Astrocyte of the spinal cord (primary cell): ENCODE measurements around the gene OR2J2.
"Not testable (repeated sequence)": the region's sequence is repeated elsewhere in the genome, so short reads cannot be mapped to it uniquely, and the experiment has no call there.

Experiments used
- DNase-seq: peaks from one replicate; pipeline ENCODE4 v3.0.0; 2011; ENCODE audit warnings: low read depth, low spot score
- H3K4me3 ChIP-seq: 2 replicates; pipeline ENCODE4 v1.5.1; 2011; ENCODE audit warnings: low read depth, mild to moderate bottlenecking, low read length, moderate library complexity
- CTCF ChIP-seq: IDR thresholded peaks from 2 replicates; pipeline ENCODE4 v1.5.1; 2012; ENCODE audit warnings: low read depth, mild to moderate bottlenecking, low read length, inconsistent platforms
- in situ Hi-C: cut with HindIII; loops from 2 replicates; pipeline ENCODE4 v1.10.0; 2017; ENCODE audit warnings: low sequenced_read_pairs

OR2J2 gene

GRCh38 chr6:29146179-29146578 lies 24.5 kb upstream of the OR2J2 start:
- no peak for DNase-seq
- TF ChIP-seq CTCF, result no peak
- in situ Hi-C loops, result no loop called here
- no peak overlapping the region for H3K4me3 ChIP-seq

- DNase-seq, result no peak
- TF ChIP-seq CTCF, result no peak
- no peak overlapping the region for H3K4me3 ChIP-seq
- in situ Hi-C loops, result no loop called here
Measured at GRCh38 chr6:29147074-29147473, 23.6 kb upstream of the OR2J2 start.

GRCh38 chr6:29149444-29149843 lies 21.3 kb upstream of the OR2J2 start:
- in situ Hi-C loops, DNase-seq, H3K4me3 ChIP-seq: not testable (repeated sequence)

GRCh38 chr6:29153083-29153482 lies 17.6 kb upstream of the OR2J2 start:
- DNase-seq, result no peak
- H3K4me3 ChIP-seq, result no peak overlapping the region
- in situ Hi-C loops, result no loop called here
- no peak for TF ChIP-seq CTCF

- in situ Hi-C loops, DNase-seq, H3K4me3 ChIP-seq: not testable (repeated sequence)
Measured at GRCh38 chr6:29155182-29155581, 15.5 kb upstream of the OR2J2 start.

GRCh38 chr6:29159922-29160321 lies 10.8 kb upstream of the OR2J2 start:
- H3K4me3 ChIP-seq, in situ Hi-C loops, DNase-seq: not testable (repeated sequence)

- DNase-seq, in situ Hi-C loops: not testable (repeated sequence)
Measured at GRCh38 chr6:29165571-29165970, 5.1 kb upstream of the OR2J2 start.

GRCh38 chr6:29171736-29172135 lies 1.0 kb downstream of the OR2J2 start:
- H3K4me3 ChIP-seq, result no peak overlapping the region
- in situ Hi-C loops, result no loop called here
- DNase-seq, result no peak
- TF ChIP-seq CTCF, result no peak

More at GRCh38 chr6:29165571-29165970, 5.1 kb upstream of the OR2J2 start:
- H3K4me3 ChIP-seq, result not testable (repeated sequence)

- in situ Hi-C loops, result no loop called here
- no peak overlapping the region for H3K4me3 ChIP-seq
- TF ChIP-seq CTCF, result no peak
- DNase-seq, result no peak
Measured at GRCh38 chr6:29183594-29183993, 12.9 kb downstream of the OR2J2 start.

GRCh38 chr6:29188659-29189058 lies 18.0 kb downstream of the OR2J2 start:
- DNase-seq, in situ Hi-C loops: not testable (repeated sequence)

More at GRCh38 chr6:29188659-29189058, 18.0 kb downstream of the OR2J2 start:
- not testable (repeated sequence) for H3K4me3 ChIP-seq
